GM23248 (cell line): ENCODE measurements around the gene PRICKLE1. TPM values are rescaled to one million over a fixed set of nuclear protein-coding genes. Genes with fewer than 3 reads are reported as not detected.

Experiments used
- DNase-seq: peaks from one replicate; pipeline ENCODE4 v3.0.0-alpha.2; 2015
- H2AFZ ChIP-seq: fragments of 200-600 bp; sonication (generic); 2 replicates; pipeline ENCODE4 v1.6.1; 2016; ENCODE audit warnings: antibody characterized with exemption
- H3F3A ChIP-seq: fragments of 200-600 bp; sonication (generic); 2 replicates; pipeline ENCODE4 v1.6.1; 2016; ENCODE audit warnings: mild to moderate bottlenecking, antibody characterized with exemption, mixed run types; ENCODE audit not compliant: insufficient read depth
- H3K27ac ChIP-seq: fragments of 200-600 bp; sonication (generic); 2 replicates; pipeline ENCODE4 v1.5.1; 2016; ENCODE audit warnings: mild to moderate bottlenecking
- H3K27me3 ChIP-seq: fragments of 200-600 bp; sonication (generic); replicated peaks from 2 replicates; pipeline ENCODE4 v1.6.1; 2016; ENCODE audit warnings: mild to moderate bottlenecking; ENCODE audit not compliant: insufficient read depth
- H3K36me3 ChIP-seq: fragments of 200-600 bp; sonication (generic); 2 replicates; pipeline ENCODE4 v1.6.1; 2016; ENCODE audit warnings: low read depth, mild to moderate bottlenecking
- H3K4me1 ChIP-seq: fragments of 200-600 bp; sonication (generic); 2 replicates; pipeline ENCODE4 v1.6.1; 2016; ENCODE audit warnings: mild to moderate bottlenecking; ENCODE audit not compliant: insufficient read depth
- H3K4me2 ChIP-seq: fragments of 200-600 bp; sonication (generic); one replicate; pipeline ENCODE4 v1.6.1; 2016; ENCODE audit warnings: mild to moderate bottlenecking; ENCODE audit not compliant: unreplicated experiment
- H3K4me3 ChIP-seq: fragments of 200-600 bp; sonication (generic); 2 replicates; pipeline ENCODE4 v1.5.1; 2016; ENCODE audit warnings: mild to moderate bottlenecking
- H3K79me2 ChIP-seq: fragments of 200-600 bp; sonication (generic); 2 replicates; pipeline ENCODE4 v1.6.1; 2016; ENCODE audit warnings: mild to moderate bottlenecking; ENCODE audit not compliant: insufficient read depth
- H3K9ac ChIP-seq: fragments of 200-600 bp; sonication (generic); 2 replicates; pipeline ENCODE4 v1.6.1; 2016; ENCODE audit warnings: mild to moderate bottlenecking
- H3K9me2 ChIP-seq: fragments of 200-600 bp; sonication (generic); 2 replicates; pipeline ENCODE4 v1.6.1; 2016; ENCODE audit warnings: mixed run types, mild to moderate bottlenecking, moderate library complexity; ENCODE audit not compliant: insufficient read depth
- H3K9me3 ChIP-seq: fragments of 200-600 bp; sonication (generic); one replicate; pipeline ENCODE4 v1.6.1; 2017; ENCODE audit warnings: low read depth
- H4K20me1 ChIP-seq: fragments of 200-600 bp; sonication (generic); 2 replicates; pipeline ENCODE4 v1.6.0; 2016; ENCODE audit not compliant: insufficient read depth
- EZH2 ChIP-seq: fragments of 200-600 bp; sonication (generic); IDR thresholded peaks from 2 replicates; pipeline ENCODE4 v1.6.1; 2018; ENCODE audit warnings: antibody characterized with exemption, mild to moderate bottlenecking; ENCODE audit not compliant: insufficient read depth, poor library complexity, severe bottlenecking
- EZH2phosphoT487 ChIP-seq: fragments of 200-600 bp; sonication (generic); IDR thresholded peaks from 2 replicates; pipeline ENCODE4 v1.6.1; 2018; ENCODE audit warnings: antibody characterized with exemption, moderate library complexity, mild to moderate bottlenecking, low read depth; ENCODE audit not compliant: insufficient read depth
- WGBS, 2 experiments: methylation state at CpG; one replicate each; pipeline ENCODE4 v1.1.6; 2015 to 2017; ENCODE audit warnings: low lambda C conversion rate in 2 of 2, low coverage in 1 of 2; ENCODE audit errors: missing lambda C conversion rate in 2 of 2; 5-methylcytosine and 5-hydroxymethylcytosine counted together
- in situ Hi-C: fragments of 300-500 bp; cut with MboI; formaldehyde crosslinking; loops from 2 replicates; pipeline ENCODE4 v1.15.0; 2020
- polyA plus RNA-seq: library from polyadenylated mRNA; unstranded; fragments of >200 nt; fragmentation: Nextera tagmentation; extraction: Ambion mirVana; gene quantifications from 2 replicates; pipeline ENCODE4 v1.2.1, GENCODE V29; 2016
- total RNA-seq: library from RNA; depleted of rRNA; stranded (reverse); fragments of >200 nt; shearing (Covaris generic); gene quantifications from 2 replicates; pipeline ENCODE4 v1.2.3, GENCODE V29; 2014

PRICKLE1 gene
- total and polyA plus RNA-seq, 2 experiments from 2014 or later = 12.9 to 25.7 TPM

- Histone ChIP-seq H3K4me2 (no peak overlapping the region), H3K4me1 (peaks cover 33% of the 10 kb centered on the region), H3K27me3 (no peaks in the 10 kb centered on the region), H4K20me1 (no peaks in the 10 kb centered on the region), H3K27ac (no peak overlapping the region), H3K9me2 (no peaks in the 10 kb centered on the region), H3K36me3 (no peaks in the 10 kb centered on the region), H3F3A (peaks cover 3% of the 10 kb centered on the region; the same call in 1 of the 2 replicates), H3K9me3 (no peaks in the 10 kb centered on the region), H2AFZ (no peak overlapping the region), H3K79me2 (peaks cover 95% of the 10 kb centered on the region), H3K9ac (no peak overlapping the region), H3K4me3 (no peak overlapping the region)
- no peak for TF ChIP-seq EZH2phosphoT487
- no peak for TF ChIP-seq EZH2
- in situ Hi-C loops = loop anchor here (10.0 to 25.0 kb wide), 2 partner anchors 84 to 432 kb away; partner anchors contain the start of gene GXYLT1
- WGBS, 2 experiments = 30 to 34% methylated on average over 6 of the region's 6 CpGs
- peak; percentile 76 for DNase-seq
Observed at GRCh38 chr12:42568952-42569915, 20.3 kb downstream of the PRICKLE1 start.

DNA sequence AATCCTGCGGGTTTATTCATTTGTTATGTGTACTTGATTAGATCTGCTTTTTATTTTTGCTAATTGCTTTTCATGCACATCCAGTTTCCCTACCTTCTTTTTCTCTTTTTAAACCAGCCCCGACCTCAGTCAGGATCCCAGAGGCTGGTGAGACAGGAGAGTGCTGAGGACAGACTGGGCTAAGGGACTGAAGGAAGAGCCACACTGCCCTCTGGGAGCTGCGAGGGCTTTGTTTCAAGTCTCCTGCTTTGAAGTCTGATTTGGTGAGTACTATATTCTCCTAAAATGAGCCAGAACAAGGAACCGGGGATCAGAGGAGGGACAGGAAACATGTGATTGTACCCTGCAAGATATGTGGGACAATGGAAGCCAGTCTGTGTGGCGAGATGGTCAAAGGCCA, 23.9 kb downstream of the PRICKLE1 start:
- H3K4me1 ChIP-seq = peaks cover 43% of the 10 kb centered on the region
- H3K4me3 ChIP-seq = no peak overlapping the region
- H3K27me3 ChIP-seq = no peaks in the 10 kb centered on the region
- H3K27ac ChIP-seq = no peak overlapping the region
- in situ Hi-C loops = loop anchor here (10.0 to 25.0 kb wide), 2 partner anchors 81 to 428 kb away; partner anchors contain the start of gene GXYLT1
- H3K9ac ChIP-seq = no peak overlapping the region
- peaks cover 90% of the 10 kb centered on the region for H3K79me2 ChIP-seq
- no peaks in the 10 kb centered on the region for H3K36me3 ChIP-seq
- H4K20me1 ChIP-seq = no peaks in the 10 kb centered on the region
- H2AFZ ChIP-seq = no peak overlapping the region
- H3F3A ChIP-seq = peaks cover 3% of the 10 kb centered on the region; the same call in 1 of the 2 replicates
- TF ChIP-seq EZH2 = no peak
- TF ChIP-seq EZH2phosphoT487 = no peak
- H3K4me2 ChIP-seq = no peak overlapping the region
- H3K9me2 ChIP-seq = no peaks in the 10 kb centered on the region
- WGBS, 2 experiments = 58 to 68% methylated on average over 5 of the region's 5 CpGs
- DNase-seq = no peak
- H3K9me3 ChIP-seq = no peaks in the 10 kb centered on the region

- in situ Hi-C loops = loop anchor here (10.0 to 25.0 kb wide), 2 partner anchors 80 to 428 kb away; partner anchors contain the start of gene GXYLT1
- H3K4me1 ChIP-seq = peaks cover 45% of the 10 kb centered on the region
- H3F3A ChIP-seq = peaks cover 3% of the 10 kb centered on the region; the same call in 1 of the 2 replicates
- H3K9me3 ChIP-seq = no peaks in the 10 kb centered on the region
- H3K4me2 ChIP-seq = peak overlapping the region; percentile 60
- no peak overlapping the region for H3K27ac ChIP-seq
- H4K20me1 ChIP-seq = no peaks in the 10 kb centered on the region
- H3K4me3 ChIP-seq = 0 out of 2 replicates have a peak overlapping the region, but pooled peaks have one; percentile 34
- H3K27me3 ChIP-seq = no peaks in the 10 kb centered on the region
- WGBS, 2 experiments = 47 to 53% methylated on average over 2 of the region's 2 CpGs
- no peaks in the 10 kb centered on the region for H3K9me2 ChIP-seq
- H3K79me2 ChIP-seq = peaks cover 89% of the 10 kb centered on the region
- no peak for TF ChIP-seq EZH2
- no peaks in the 10 kb centered on the region for H3K36me3 ChIP-seq
- H3K9ac ChIP-seq = no peak overlapping the region
- no peak overlapping the region for H2AFZ ChIP-seq
- no peak for DNase-seq
Observed at GRCh38 chr12:42564996-42565395, 24.6 kb downstream of the PRICKLE1 start.

- WGBS, 2 experiments = 19 to 45% methylated on average over 3 of the region's 3 CpGs
- peaks cover 3% of the 10 kb centered on the region; the same call in 1 of the 2 replicates for H3F3A ChIP-seq
- no peak overlapping the region for H2AFZ ChIP-seq
- H3K4me2 ChIP-seq = peak overlapping the region; percentile 60
- no peaks in the 10 kb centered on the region for H3K9me2 ChIP-seq
- H3K27ac ChIP-seq = no peak overlapping the region
- peaks cover 88% of the 10 kb centered on the region for H3K79me2 ChIP-seq
- H3K27me3 ChIP-seq = no peaks in the 10 kb centered on the region
- DNase-seq = peak; percentile 45
- H4K20me1 ChIP-seq = no peaks in the 10 kb centered on the region
- TF ChIP-seq EZH2 (no peak), EZH2phosphoT487 (peak; percentile 86; the same call in 1 of the 2 replicates)
- no peaks in the 10 kb centered on the region for H3K36me3 ChIP-seq
- H3K9ac ChIP-seq = no peak overlapping the region
- H3K4me3 ChIP-seq = 0 out of 2 replicates have a peak overlapping the region, but pooled peaks have one; percentile 34
- in situ Hi-C loops = loop anchor here (10.0 to 25.0 kb wide), 2 partner anchors 80 to 427 kb away; partner anchors contain the start of gene GXYLT1
- peaks cover 45% of the 10 kb centered on the region for H3K4me1 ChIP-seq
- H3K9me3 ChIP-seq = no peaks in the 10 kb centered on the region
Observed at GRCh38 chr12:42564556-42564955, 25.0 kb downstream of the PRICKLE1 start.
